Loucy (cell line): ENCODE data around the gene APLNR.

Experiments
- H2AFZ ChIP-seq: fragments of 200-600 bp; sonication (generic); 2 replicates; pipeline ENCODE4 v1.6.0; 2016; ENCODE audit warnings: antibody characterized with exemption, mild to moderate bottlenecking, low read length, moderate library complexity
- H3F3A ChIP-seq: fragments of 200-600 bp; 2 replicates; pipeline ENCODE4 v1.6.0; 2016; ENCODE audit warnings: antibody characterized with exemption, low read depth, mild to moderate bottlenecking
- H3K27me3 ChIP-seq: fragments of 200-600 bp; sonication (generic); 2 replicates; pipeline ENCODE4 v1.6.1; 2014; ENCODE audit warnings: low read length, mild to moderate bottlenecking; ENCODE audit not compliant: insufficient read depth, poor library complexity, severe bottlenecking
- H3K36me3 ChIP-seq: fragments of 200-600 bp; sonication (generic); 2 replicates; pipeline ENCODE4 v1.6.1; 2016; ENCODE audit warnings: low read length; ENCODE audit not compliant: insufficient read depth
- H3K4me1 ChIP-seq: fragments of 200-600 bp; sonication (generic); 2 replicates; pipeline ENCODE4 v1.5.1; 2014; ENCODE audit warnings: low read length, mild to moderate bottlenecking; ENCODE audit not compliant: insufficient read depth, poor library complexity, severe bottlenecking
- H3K4me2 ChIP-seq: fragments of 200-600 bp; sonication (generic); 2 replicates; pipeline ENCODE4 v1.6.0; 2014; ENCODE audit warnings: antibody characterized with exemption, low read length, low read depth, mild to moderate bottlenecking; ENCODE audit not compliant: poor library complexity, severe bottlenecking
- H3K4me3 ChIP-seq: fragments of 200-600 bp; sonication (generic); 2 replicates; pipeline ENCODE4 v1.5.1; 2014; ENCODE audit warnings: low read length, mild to moderate bottlenecking, mixed read lengths; ENCODE audit not compliant: poor library complexity, severe bottlenecking
- H3K79me2 ChIP-seq: fragments of 200-600 bp; sonication (generic); 2 replicates; pipeline ENCODE4 v1.6.1; 2014; ENCODE audit warnings: low read length; ENCODE audit not compliant: insufficient read depth
- H3K9ac ChIP-seq: fragments of 200-600 bp; sonication (generic); 2 replicates; pipeline ENCODE4 v1.6.0; 2014; ENCODE audit warnings: mild to moderate bottlenecking, low read depth, low read length, moderate library complexity; ENCODE audit not compliant: poor library complexity, severe bottlenecking
- H3K9me2 ChIP-seq: fragments of 200-600 bp; sonication (generic); replicated peaks from 2 replicates; pipeline ENCODE4 v1.6.1; 2016; ENCODE audit warnings: low read depth, low read length, mixed read lengths
- H3K9me3 ChIP-seq: fragments of 200-600 bp; sonication (generic); 2 replicates; pipeline ENCODE4 v1.6.1; 2014; ENCODE audit warnings: mild to moderate bottlenecking, antibody characterized with exemption, low read length, low read depth; ENCODE audit not compliant: insufficient read depth
- H4K20me1 ChIP-seq: fragments of 200-600 bp; sonication (generic); 2 replicates; pipeline ENCODE4 v1.6.0; 2014; ENCODE audit warnings: antibody characterized with exemption, low read length, mild to moderate bottlenecking; ENCODE audit not compliant: insufficient read depth, poor library complexity, severe bottlenecking
- EZH2phosphoT487 ChIP-seq: fragments of 200-600 bp; IDR thresholded peaks from 2 replicates; pipeline ENCODE4 v1.6.1; 2018; ENCODE audit warnings: antibody characterized with exemption, mild to moderate bottlenecking, moderate library complexity, borderline replicate concordance
- TF ChIP-seq, protein P1 (sequence below): fragments of 200-600 bp; sonication (generic); conservative IDR thresholded peaks from 2 replicates; pipeline ENCODE4 v1.5.1; 2014; ENCODE audit warnings: mild to moderate bottlenecking, antibody characterized with exemption, low read length

APLNR gene

DNA sequence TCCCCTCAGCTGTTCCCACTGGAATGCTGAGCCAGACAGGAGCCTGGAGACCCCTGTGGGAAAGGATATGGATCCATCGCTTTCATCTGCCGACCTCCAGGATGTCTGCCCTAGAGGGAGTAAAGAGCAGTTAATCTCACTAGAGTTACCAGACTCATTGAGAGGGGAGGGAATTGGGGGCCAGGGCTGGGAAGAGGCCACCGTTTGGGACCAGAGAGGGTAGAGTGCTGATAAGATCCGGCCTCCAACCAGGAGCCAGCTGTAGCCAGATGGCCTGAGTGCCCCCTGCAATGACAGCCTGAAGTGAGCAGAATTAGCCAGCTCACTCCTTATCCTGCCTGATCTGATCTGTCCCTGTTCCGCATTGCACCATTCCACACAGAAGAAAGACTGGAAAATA is 3.7 kb upstream of the APLNR start:
- Histone ChIP-seq H3K79me2 (no peaks in the 10 kb centered on the region), H3K36me3 (no peaks in the 10 kb centered on the region), H3K4me1 (peaks cover 13% of the 10 kb centered on the region), H3K9me2 (no peaks in the 10 kb centered on the region), H3K4me2 (no peak overlapping the region), H3F3A (no peaks in the 10 kb centered on the region), H2AFZ (no peak overlapping the region), H3K9ac (no peak overlapping the region), H3K4me3 (no peak overlapping the region), H3K27me3 (no peaks in the 10 kb centered on the region), H3K9me3 (no peaks in the 10 kb centered on the region), H4K20me1 (no peaks in the 10 kb centered on the region)
- no peak for TF ChIP-seq EZH2phosphoT487
- TF ChIP-seq, protein P1, sequence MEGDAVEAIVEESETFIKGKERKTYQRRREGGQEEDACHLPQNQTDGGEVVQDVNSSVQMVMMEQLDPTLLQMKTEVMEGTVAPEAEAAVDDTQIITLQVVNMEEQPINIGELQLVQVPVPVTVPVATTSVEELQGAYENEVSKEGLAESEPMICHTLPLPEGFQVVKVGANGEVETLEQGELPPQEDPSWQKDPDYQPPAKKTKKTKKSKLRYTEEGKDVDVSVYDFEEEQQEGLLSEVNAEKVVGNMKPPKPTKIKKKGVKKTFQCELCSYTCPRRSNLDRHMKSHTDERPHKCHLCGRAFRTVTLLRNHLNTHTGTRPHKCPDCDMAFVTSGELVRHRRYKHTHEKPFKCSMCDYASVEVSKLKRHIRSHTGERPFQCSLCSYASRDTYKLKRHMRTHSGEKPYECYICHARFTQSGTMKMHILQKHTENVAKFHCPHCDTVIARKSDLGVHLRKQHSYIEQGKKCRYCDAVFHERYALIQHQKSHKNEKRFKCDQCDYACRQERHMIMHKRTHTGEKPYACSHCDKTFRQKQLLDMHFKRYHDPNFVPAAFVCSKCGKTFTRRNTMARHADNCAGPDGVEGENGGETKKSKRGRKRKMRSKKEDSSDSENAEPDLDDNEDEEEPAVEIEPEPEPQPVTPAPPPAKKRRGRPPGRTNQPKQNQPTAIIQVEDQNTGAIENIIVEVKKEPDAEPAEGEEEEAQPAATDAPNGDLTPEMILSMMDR, result no peak

DNA sequence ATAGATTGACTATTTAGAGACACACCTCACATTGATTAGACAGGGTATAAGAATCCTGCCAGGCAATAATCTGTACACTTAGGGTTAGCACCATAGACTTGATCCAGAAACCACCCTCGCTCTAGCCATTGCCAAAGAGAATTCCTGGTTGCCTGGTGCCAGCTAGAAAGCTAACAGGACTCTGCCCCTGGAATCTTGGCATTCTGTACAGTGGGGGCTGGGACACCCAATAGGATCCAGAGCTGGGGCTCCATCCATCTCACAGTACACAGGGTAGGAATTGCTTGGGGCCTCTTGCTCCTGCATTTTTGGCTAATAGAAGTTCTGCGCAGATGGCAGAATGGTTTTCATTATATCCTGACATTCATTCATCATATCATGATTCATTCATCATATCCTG is 3.0 kb upstream of the APLNR start:
- Histone ChIP-seq H3K9me2 (no peaks in the 10 kb centered on the region), H4K20me1 (no peaks in the 10 kb centered on the region), H3F3A (no peaks in the 10 kb centered on the region), H3K36me3 (no peaks in the 10 kb centered on the region), H3K4me3 (no peak overlapping the region), H2AFZ (no peak overlapping the region), H3K4me2 (no peak overlapping the region), H3K79me2 (no peaks in the 10 kb centered on the region), H3K27me3 (no peaks in the 10 kb centered on the region), H3K9ac (no peak overlapping the region), H3K9me3 (no peaks in the 10 kb centered on the region), H3K4me1 (peaks cover 9% of the 10 kb centered on the region)
- no peak for TF ChIP-seq EZH2phosphoT487
- TF ChIP-seq, protein P1, result no peak

DNA sequence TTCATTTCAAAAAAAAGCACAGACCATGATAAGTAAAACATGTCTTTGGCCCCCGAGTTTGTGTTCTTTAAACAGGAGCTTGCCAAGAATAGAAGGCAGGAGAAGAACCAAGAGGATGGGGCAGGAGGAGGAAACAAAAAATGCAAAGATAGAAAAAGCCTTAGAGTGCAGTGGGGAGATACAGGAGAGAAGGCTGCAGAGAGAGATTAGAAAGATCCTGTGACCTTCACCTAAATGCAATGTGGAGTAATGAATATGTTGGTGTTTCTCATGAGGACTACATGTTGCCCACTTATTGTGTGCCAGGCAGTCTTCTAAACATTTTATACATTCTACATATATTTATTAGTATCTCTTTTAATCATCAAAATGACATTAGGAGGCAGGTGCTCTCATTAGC is 2.3 kb upstream of the APLNR start:
- Histone ChIP-seq H3K4me1 (peaks cover 6% of the 10 kb centered on the region), H3K27me3 (no peaks in the 10 kb centered on the region), H3K9me2 (no peaks in the 10 kb centered on the region), H4K20me1 (no peaks in the 10 kb centered on the region), H3K79me2 (no peaks in the 10 kb centered on the region), H3K9ac (no peak overlapping the region), H3F3A (no peaks in the 10 kb centered on the region), H2AFZ (no peak overlapping the region), H3K4me3 (no peak overlapping the region), H3K9me3 (no peaks in the 10 kb centered on the region), H3K36me3 (no peaks in the 10 kb centered on the region), H3K4me2 (no peak overlapping the region)
- TF ChIP-seq EZH2phosphoT487, result no peak
- TF ChIP-seq, protein P1, result no peak
